WTC11 (cell line): ENCODE data around the gene FASTKD3.

Experiments used
- ELF4 ChIP-seq: sonication (generic); formaldehyde crosslinking; IDR thresholded peaks from 2 replicates; pipeline ENCODE4 v1.8.1; 2022; ENCODE audit warnings: low read depth, mild to moderate bottlenecking, moderate library complexity, missing genetic modification reagents
- MYBL2 ChIP-seq: sonication (generic); formaldehyde crosslinking; IDR thresholded peaks from 2 replicates; pipeline ENCODE4 v1.8.1; 2023; ENCODE audit warnings: mild to moderate bottlenecking, moderate library complexity, missing genetic modification reagents
- RELA ChIP-seq: sonication (generic); formaldehyde crosslinking; IDR thresholded peaks from 2 replicates; pipeline ENCODE4 v1.8.1; 2022; ENCODE audit warnings: missing genetic modification reagents, mild to moderate bottlenecking, borderline replicate concordance
- SMAD4 ChIP-seq: sonication (generic); formaldehyde crosslinking; IDR thresholded peaks from 2 replicates; pipeline ENCODE4 v1.8.0; 2022; ENCODE audit warnings: mild to moderate bottlenecking, missing genetic modification reagents
- ZNF317 ChIP-seq: sonication (generic); formaldehyde crosslinking; IDR thresholded peaks from 2 replicates; pipeline ENCODE4 v1.8.1; 2023; ENCODE audit warnings: low read depth, mild to moderate bottlenecking, moderate library complexity, missing genetic modification reagents, borderline replicate concordance
- TF ChIP-seq, protein P1 (sequence below): fragments of 200-600 bp; IDR thresholded peaks from 2 replicates; pipeline ENCODE4 v1.8.0; 2022; ENCODE audit warnings: antibody characterized with exemption
- TF ChIP-seq, protein P2 (sequence below): sonication (generic); formaldehyde crosslinking; IDR thresholded peaks from 2 replicates; pipeline ENCODE4 v1.8.1; 2023; ENCODE audit warnings: mild to moderate bottlenecking, missing genetic modification reagents, borderline replicate concordance

DNA sequence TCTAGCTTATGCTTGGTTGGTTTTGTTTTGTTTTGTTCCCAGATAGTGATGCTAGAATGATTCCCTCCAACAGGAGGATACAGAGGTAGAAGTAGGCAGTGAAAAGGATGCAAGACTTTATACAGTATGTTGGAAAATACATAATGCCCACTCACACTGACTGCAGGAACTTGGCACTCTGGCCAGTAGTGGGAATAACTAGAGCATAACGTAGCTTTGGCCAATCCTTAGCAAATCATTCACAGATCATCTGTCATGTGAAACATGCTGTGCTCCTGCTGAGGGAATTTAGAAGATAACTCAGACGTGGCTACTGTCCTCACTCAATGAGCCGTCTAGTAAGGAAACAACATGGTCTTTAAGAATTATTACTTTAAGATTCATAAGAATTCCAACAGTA lies 31.4 kb downstream of the FASTKD3 start:
- TF ChIP-seq, protein P1, sequence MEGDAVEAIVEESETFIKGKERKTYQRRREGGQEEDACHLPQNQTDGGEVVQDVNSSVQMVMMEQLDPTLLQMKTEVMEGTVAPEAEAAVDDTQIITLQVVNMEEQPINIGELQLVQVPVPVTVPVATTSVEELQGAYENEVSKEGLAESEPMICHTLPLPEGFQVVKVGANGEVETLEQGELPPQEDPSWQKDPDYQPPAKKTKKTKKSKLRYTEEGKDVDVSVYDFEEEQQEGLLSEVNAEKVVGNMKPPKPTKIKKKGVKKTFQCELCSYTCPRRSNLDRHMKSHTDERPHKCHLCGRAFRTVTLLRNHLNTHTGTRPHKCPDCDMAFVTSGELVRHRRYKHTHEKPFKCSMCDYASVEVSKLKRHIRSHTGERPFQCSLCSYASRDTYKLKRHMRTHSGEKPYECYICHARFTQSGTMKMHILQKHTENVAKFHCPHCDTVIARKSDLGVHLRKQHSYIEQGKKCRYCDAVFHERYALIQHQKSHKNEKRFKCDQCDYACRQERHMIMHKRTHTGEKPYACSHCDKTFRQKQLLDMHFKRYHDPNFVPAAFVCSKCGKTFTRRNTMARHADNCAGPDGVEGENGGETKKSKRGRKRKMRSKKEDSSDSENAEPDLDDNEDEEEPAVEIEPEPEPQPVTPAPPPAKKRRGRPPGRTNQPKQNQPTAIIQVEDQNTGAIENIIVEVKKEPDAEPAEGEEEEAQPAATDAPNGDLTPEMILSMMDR: no peak
- TF ChIP-seq MYBL2 (CRISPR knock-in tag) (no peak), ELF4 (CRISPR knock-in tag) (no peak), RELA (CRISPR knock-in tag) (no peak), SMAD4 (no peak), ZNF317 (no peak)
- TF ChIP-seq, protein P2, sequence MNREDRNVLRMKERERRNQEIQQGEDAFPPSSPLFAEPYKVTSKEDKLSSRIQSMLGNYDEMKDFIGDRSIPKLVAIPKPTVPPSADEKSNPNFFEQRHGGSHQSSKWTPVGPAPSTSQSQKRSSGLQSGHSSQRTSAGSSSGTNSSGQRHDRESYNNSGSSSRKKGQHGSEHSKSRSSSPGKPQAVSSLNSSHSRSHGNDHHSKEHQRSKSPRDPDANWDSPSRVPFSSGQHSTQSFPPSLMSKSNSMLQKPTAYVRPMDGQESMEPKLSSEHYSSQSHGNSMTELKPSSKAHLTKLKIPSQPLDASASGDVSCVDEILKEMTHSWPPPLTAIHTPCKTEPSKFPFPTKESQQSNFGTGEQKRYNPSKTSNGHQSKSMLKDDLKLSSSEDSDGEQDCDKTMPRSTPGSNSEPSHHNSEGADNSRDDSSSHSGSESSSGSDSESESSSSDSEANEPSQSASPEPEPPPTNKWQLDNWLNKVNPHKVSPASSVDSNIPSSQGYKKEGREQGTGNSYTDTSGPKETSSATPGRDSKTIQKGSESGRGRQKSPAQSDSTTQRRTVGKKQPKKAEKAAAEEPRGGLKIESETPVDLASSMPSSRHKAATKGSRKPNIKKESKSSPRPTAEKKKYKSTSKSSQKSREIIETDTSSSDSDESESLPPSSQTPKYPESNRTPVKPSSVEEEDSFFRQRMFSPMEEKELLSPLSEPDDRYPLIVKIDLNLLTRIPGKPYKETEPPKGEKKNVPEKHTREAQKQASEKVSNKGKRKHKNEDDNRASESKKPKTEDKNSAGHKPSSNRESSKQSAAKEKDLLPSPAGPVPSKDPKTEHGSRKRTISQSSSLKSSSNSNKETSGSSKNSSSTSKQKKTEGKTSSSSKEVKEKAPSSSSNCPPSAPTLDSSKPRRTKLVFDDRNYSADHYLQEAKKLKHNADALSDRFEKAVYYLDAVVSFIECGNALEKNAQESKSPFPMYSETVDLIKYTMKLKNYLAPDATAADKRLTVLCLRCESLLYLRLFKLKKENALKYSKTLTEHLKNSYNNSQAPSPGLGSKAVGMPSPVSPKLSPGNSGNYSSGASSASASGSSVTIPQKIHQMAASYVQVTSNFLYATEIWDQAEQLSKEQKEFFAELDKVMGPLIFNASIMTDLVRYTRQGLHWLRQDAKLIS (CRISPR knock-in tag): no peak
